GM13976 (cell line): Measurements from ENCODE around the gene S100Z.

Source experiments
- DNase-seq: peaks from one replicate; pipeline ENCODE4 v3.0.0; 2012; ENCODE audit warnings: low spot score
- CTCF ChIP-seq: IDR thresholded peaks from 2 replicates; pipeline ENCODE4 v1.5.1; 2012; ENCODE audit warnings: borderline replicate concordance, mild to moderate bottlenecking; ENCODE audit not compliant: insufficient read depth; ENCODE audit errors: extremely low read depth, missing control alignments, control extremely low read depth
- in situ Hi-C: fragments of 300-500 bp; cut with MboI; formaldehyde crosslinking; loops from one replicate; pipeline ENCODE4 v1.12.0; 2022; ENCODE audit warnings: low sequenced_read_pairs, mixed read lengths, inconsistent platforms; ENCODE audit not compliant: unreplicated experiment

The S100Z gene

GRCh38 chr5:76859591-76860247 is 9.9 kb downstream of the S100Z start:
- no peak for DNase-seq
- in situ Hi-C loops, result no loop called here
- TF ChIP-seq CTCF, result no peak

GRCh38 chr5:76861612-76862011 is 11.8 kb downstream of the S100Z start:
- TF ChIP-seq CTCF, result no peak
- DNase-seq, result no peak
- in situ Hi-C loops, result no loop called here

- no peak for DNase-seq
- in situ Hi-C loops, result no loop called here
- no peak for TF ChIP-seq CTCF
Measured at GRCh38 chr5:76863001-76863400, 13.2 kb downstream of the S100Z start.

DNA sequence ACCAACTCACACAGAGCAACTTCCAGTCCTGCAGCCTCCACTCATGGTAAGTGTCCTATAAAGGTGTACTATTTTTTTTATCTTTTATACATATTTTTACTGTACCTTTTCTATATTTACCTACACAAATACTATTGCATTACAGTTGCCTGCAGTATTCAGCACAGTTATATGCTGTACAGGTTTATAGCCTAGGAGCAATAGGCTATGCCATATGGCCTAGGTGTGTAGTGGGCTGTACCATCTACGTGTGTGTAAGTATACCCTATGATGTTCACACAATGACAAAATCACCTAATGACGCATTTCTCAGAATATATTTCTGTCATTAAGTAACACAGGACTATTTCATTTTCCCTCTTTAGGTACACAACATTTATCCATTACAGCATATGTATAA is 16.7 kb downstream of the S100Z start:
- in situ Hi-C loops, result no loop called here
- no peak for TF ChIP-seq CTCF
- DNase-seq, result no peak

DNA sequence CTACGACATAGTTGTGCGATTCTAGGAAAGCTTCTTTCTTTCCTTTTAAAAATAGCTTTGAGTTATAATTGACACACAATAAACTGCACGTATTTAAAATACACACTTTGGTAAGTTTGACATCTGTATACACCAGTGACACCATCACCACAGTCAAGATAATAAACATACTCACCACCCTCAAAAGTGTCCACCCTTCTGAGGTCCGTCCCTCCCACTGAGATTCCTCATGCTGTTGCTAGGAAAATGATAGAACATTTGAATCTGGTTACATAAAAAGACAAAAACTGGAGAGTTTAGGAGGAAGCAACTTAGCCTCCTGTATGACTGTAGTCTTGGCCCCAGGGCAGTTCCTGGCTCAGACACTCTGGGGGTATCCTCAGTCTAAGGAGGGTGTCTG is 17.2 kb downstream of the S100Z start:
- no peak for TF ChIP-seq CTCF
- in situ Hi-C loops, result no loop called here
- DNase-seq, result no peak

DNA sequence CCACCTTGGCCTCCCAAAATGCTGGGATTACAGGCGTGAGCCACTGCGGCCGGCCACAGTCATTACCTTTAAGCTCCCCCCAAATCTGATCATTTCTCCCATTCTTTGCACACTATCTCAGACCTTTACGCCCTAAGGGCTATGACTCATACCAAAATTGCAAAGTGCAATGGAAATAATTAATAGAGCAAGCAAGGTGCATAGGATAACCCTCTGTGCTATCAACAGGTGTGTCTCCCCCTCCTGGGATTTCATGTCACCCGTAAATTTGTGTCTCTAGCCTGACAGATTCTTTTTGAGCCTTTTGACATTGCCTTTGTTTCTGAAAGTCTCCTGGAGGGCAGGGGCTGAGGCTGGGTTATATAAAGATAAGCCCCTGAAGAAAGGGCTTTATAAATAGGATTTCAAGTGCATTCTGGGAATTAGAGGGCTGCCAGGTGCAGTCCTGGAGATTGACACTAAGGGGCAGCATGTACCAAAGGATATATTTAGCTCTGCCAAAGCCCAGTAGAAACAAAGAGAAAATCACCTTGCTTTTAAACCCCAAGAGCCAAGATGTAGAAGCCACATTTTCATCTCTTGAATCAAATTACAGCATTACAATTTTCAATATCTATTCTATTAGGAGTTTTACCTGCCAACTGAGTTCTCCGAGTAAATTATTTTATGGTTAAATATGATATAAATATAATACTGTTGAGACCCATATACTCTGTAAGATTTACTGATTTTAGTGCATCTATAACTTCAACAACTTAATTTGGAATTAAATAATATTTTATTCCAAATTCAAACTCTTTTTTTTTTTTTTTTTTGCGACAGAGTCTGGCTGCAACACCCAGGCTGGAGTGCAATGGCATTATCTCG is 18.2 kb downstream of the S100Z start:
- peak; percentile 75 for DNase-seq
- TF ChIP-seq CTCF, result peak; percentile 81
- in situ Hi-C loops, result no loop called here
